SK-N-SH (cell line): ENCODE measurements around the gene AFAP1. TPM values are rescaled to one million over a fixed set of nuclear protein-coding genes. Genes with fewer than 3 reads are reported as not detected.

Experiments used
- CTCF ChIA-PET: fragments of 300-600, 350-600 bp; formaldehyde crosslinking; extraction: SDS; loops from one replicate; lab custom pipeline; 2021; lab: Yijun Ruan, JAX
- POLR2A ChIA-PET: fragments of 350-600 bp; sonication (Branson Sonifier 250); formaldehyde crosslinking; extraction: SDS; loops from one replicate; lab custom pipeline; 2020; ENCODE audit warnings: antibody characterized with exemption, inconsistent platforms; lab: Yijun Ruan, JAX
- DNase-seq: peaks from one replicate; pipeline ENCODE4 v3.0.0; 2012
- H2AFZ ChIP-seq: fragments of 200-600 bp; sonication (generic); 2 replicates; pipeline ENCODE4 v1.8.1; 2016; ENCODE audit warnings: antibody characterized with exemption, mild to moderate bottlenecking, low read depth
- H3F3A ChIP-seq: fragments of 200-600 bp; sonication (generic); replicated peaks from 2 replicates; pipeline ENCODE3; 2016; ENCODE audit warnings: antibody characterized with exemption, mild to moderate bottlenecking; ENCODE audit not compliant: insufficient read depth
- H3K27ac ChIP-seq, 2 experiments: fragments of 200-500 bp in 1 of 2; fragments of 200-600 bp in 1 of 2; sonication (Bioruptor generic) in 1 of 2; sonication (generic), shearing (Covaris generic) in 1 of 2; 2 replicates each; pipeline versions ENCODE4 v1.5.1 to v1.6.1; 2014 to 2016; ENCODE audit warnings: low read depth in 2 of 2, inconsistent platforms in 1 of 2, low read length in 1 of 2, mild to moderate bottlenecking in 1 of 2, mixed read lengths in 1 of 2
- H3K27me3 ChIP-seq: fragments of 200-600 bp; sonication (generic), shearing (Covaris generic); 2 replicates; pipeline ENCODE4 v1.6.1; 2016; ENCODE audit warnings: mixed run types; ENCODE audit not compliant: insufficient read depth
- H3K36me3 ChIP-seq, 2 experiments: fragments of 200-500 bp in 1 of 2; fragments of 200-600 bp in 1 of 2; sonication (Bioruptor generic) in 1 of 2; sonication (generic) in 1 of 2; replicated peaks in 1 of 2; 2 replicates each; pipeline versions ENCODE3 to v1.5.1; 2014 to 2016; ENCODE audit warnings: low read length in 1 of 2, mild to moderate bottlenecking in 1 of 2; ENCODE audit not compliant: insufficient read depth in 2 of 2, control insufficient read depth in 1 of 2
- H3K4me1 ChIP-seq, 2 experiments: fragments of 200-500 bp in 1 of 2; fragments of 200-600 bp in 1 of 2; sonication (Bioruptor generic) in 1 of 2; sonication (generic), shearing (Covaris generic) in 1 of 2; 2 replicates each; pipeline versions ENCODE4 v1.5.1 to v1.6.1; 2014 to 2016; ENCODE audit warnings: low read depth in 1 of 2, low read length in 1 of 2, mixed run types in 1 of 2; ENCODE audit not compliant: insufficient read depth in 2 of 2, control insufficient read depth in 1 of 2
- H3K4me2 ChIP-seq: fragments of 200-600 bp; sonication (generic), shearing (Covaris generic); 2 replicates; pipeline ENCODE4 v1.6.1; 2017; ENCODE audit warnings: mixed run types
- H3K4me3 ChIP-seq, 2 experiments: fragments of 200-500 bp in 1 of 2; fragments of 200-600 bp in 1 of 2; sonication (Bioruptor generic) in 1 of 2; sonication (generic), shearing (Covaris generic) in 1 of 2; 2 replicates each; pipeline versions ENCODE4 v1.5.1 to v1.8.1; 2014 to 2016; ENCODE audit warnings: low read depth in 2 of 2, inconsistent platforms in 1 of 2, low read length in 1 of 2, mild to moderate bottlenecking in 1 of 2, mixed read lengths in 1 of 2, moderate library complexity in 1 of 2
- H3K79me2 ChIP-seq: fragments of 200-600 bp; sonication (generic); 2 replicates; pipeline ENCODE4 v1.8.1; 2017; ENCODE audit warnings: mild to moderate bottlenecking; ENCODE audit not compliant: insufficient read depth
- H3K9ac ChIP-seq: fragments of 200-600 bp; sonication (generic); 2 replicates; pipeline ENCODE4 v1.6.1; 2017; ENCODE audit warnings: mixed run types
- H3K9me2 ChIP-seq: fragments of 200-600 bp; sonication (generic); 2 replicates; pipeline ENCODE4 v1.6.1; 2017; ENCODE audit warnings: mixed run types
- H3K9me3 ChIP-seq: fragments of 200-600 bp; sonication (generic); 2 replicates; pipeline ENCODE4 v1.6.1; 2017; ENCODE audit warnings: mixed run types, mild to moderate bottlenecking, moderate library complexity
- H4K20me1 ChIP-seq: fragments of 200-600 bp; sonication (generic); 2 replicates; pipeline ENCODE4 v1.6.1; 2017; ENCODE audit warnings: mild to moderate bottlenecking, mixed run types; ENCODE audit not compliant: insufficient read depth
- CHD2 ChIP-seq: fragments of 150-350 bp; IDR thresholded peaks from 2 replicates; pipeline ENCODE4 v1.6.1; 2018; ENCODE audit warnings: low read length; ENCODE audit not compliant: partially characterized antibody
- ELF1 ChIP-seq: IDR thresholded peaks from 2 replicates; pipeline ENCODE4 v1.4.0; 2012
- EP300 ChIP-seq, 2 experiments: IDR thresholded peaks; 2 replicates each; pipeline versions ENCODE4 v1.4.0 to v1.6.1; 2012; ENCODE audit warnings: borderline replicate concordance in 1 of 2, low read depth in 1 of 2, low read length in 1 of 2
- EZH2phosphoT487 ChIP-seq: fragments of 200-600 bp; sonication (generic); IDR thresholded peaks from 2 replicates; pipeline ENCODE4 v1.6.1; 2017; ENCODE audit warnings: low read depth, mixed run types, mild to moderate bottlenecking, antibody characterized with exemption, moderate library complexity, borderline replicate concordance
- FOXJ3 ChIP-seq: sonication (generic); formaldehyde crosslinking; IDR thresholded peaks from 2 replicates; pipeline ENCODE4 v1.5.1; 2020; ENCODE audit warnings: mild to moderate bottlenecking, missing genetic modification reagents
- FOXM1 ChIP-seq: IDR thresholded peaks from 2 replicates; pipeline ENCODE4 v1.4.0; 2012; ENCODE audit warnings: low read depth, mild to moderate bottlenecking
- GABPA ChIP-seq: IDR thresholded peaks from 2 replicates; pipeline ENCODE4 v1.4.0; 2012; ENCODE audit warnings: low read depth, mild to moderate bottlenecking
- JUND ChIP-seq: IDR thresholded peaks from 2 replicates; pipeline ENCODE4 v1.4.0; 2012
- MAX ChIP-seq: IDR thresholded peaks from 2 replicates; pipeline ENCODE4 v1.4.0; 2012; ENCODE audit warnings: low read depth
- MXI1 ChIP-seq: IDR thresholded peaks from 2 replicates; pipeline ENCODE4 v1.6.1; 2012; ENCODE audit warnings: mild to moderate bottlenecking, low read depth, low read length, improper control_type of control experiment
- NFIC ChIP-seq: IDR thresholded peaks from 2 replicates; pipeline ENCODE4 v1.4.0; 2012; ENCODE audit warnings: borderline replicate concordance
- POLR2AphosphoS5 ChIP-seq: IDR thresholded peaks from 2 replicates; pipeline ENCODE4 v1.6.1; 2012; ENCODE audit warnings: low read depth, low read length
- RAD21 ChIP-seq: IDR thresholded peaks from 2 replicates; pipeline ENCODE4 v1.6.1; 2012; ENCODE audit warnings: mild to moderate bottlenecking, low read length
- RFX5 ChIP-seq: IDR thresholded peaks from 2 replicates; pipeline ENCODE4 v1.6.1; 2012; ENCODE audit warnings: mild to moderate bottlenecking, improper control_type of control experiment, low read length
- SMC3 ChIP-seq: IDR thresholded peaks from 2 replicates; pipeline ENCODE4 v1.6.1; 2012; ENCODE audit warnings: low read depth, low read length, improper control_type of control experiment
- TAF1 ChIP-seq: IDR thresholded peaks from 2 replicates; pipeline ENCODE4 v1.6.1; 2012; ENCODE audit warnings: low read depth, mild to moderate bottlenecking, low read length, moderate library complexity, borderline replicate concordance
- TCF12 ChIP-seq: IDR thresholded peaks from 2 replicates; pipeline ENCODE4 v1.4.0; 2012
- WGBS: methylation state at CpG from one replicate; pipeline ENCODE4 v1.1.6; 2017; ENCODE audit warnings: low lambda C conversion rate; 5-methylcytosine and 5-hydroxymethylcytosine counted together
- polyA plus RNA-seq, 3 experiments: library from polyadenylated mRNA; depleted of rRNA; stranded (reverse); fragments of >200 nt; gene quantifications; 2 replicates each; pipeline ENCODE4 v1.2.3, GENCODE V29; 2012
- TF ChIP-seq, protein P1 (sequence below): fragments of 200-600 bp; sonication (generic); IDR thresholded peaks from 2 replicates; pipeline ENCODE4 v1.6.1; 2017; ENCODE audit warnings: antibody characterized with exemption, mild to moderate bottlenecking, moderate library complexity
- TF ChIP-seq, protein P2 (sequence below): IDR thresholded peaks from 2 replicates; pipeline ENCODE4 v1.4.0; 2012; ENCODE audit warnings: low read depth, borderline replicate concordance

Gene AFAP1
- polyA plus RNA-seq, 1 of the 3 experiments (the other 2 are of a cell fraction): 67.9 TPM

DNA sequence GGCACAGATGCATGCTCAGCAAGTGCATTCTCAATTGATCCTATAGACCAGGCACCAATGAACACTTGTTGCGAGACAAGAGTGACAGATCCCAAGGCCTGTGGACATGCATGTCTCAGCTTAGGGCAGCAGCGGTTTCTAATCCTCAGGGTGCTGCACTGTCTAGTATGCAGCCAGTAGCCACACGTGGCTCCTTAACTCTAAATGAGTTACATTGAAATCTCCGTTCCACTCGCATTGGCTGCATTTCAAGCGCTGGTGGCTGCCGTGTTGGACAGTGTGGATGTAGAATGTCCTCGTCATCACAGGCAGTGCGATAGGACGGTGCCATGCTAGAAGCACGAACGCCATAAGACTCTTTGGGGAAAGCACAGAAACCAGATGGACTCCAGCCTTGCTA, 24.0 kb upstream of the AFAP1 start (continued):
- TF ChIP-seq FOXM1 (no peak), MXI1 (no peak), MAX (no peak), POLR2AphosphoS5 (no peak), SMC3 (no peak), ELF1 (no peak)
- TF ChIP-seq, protein P1, sequence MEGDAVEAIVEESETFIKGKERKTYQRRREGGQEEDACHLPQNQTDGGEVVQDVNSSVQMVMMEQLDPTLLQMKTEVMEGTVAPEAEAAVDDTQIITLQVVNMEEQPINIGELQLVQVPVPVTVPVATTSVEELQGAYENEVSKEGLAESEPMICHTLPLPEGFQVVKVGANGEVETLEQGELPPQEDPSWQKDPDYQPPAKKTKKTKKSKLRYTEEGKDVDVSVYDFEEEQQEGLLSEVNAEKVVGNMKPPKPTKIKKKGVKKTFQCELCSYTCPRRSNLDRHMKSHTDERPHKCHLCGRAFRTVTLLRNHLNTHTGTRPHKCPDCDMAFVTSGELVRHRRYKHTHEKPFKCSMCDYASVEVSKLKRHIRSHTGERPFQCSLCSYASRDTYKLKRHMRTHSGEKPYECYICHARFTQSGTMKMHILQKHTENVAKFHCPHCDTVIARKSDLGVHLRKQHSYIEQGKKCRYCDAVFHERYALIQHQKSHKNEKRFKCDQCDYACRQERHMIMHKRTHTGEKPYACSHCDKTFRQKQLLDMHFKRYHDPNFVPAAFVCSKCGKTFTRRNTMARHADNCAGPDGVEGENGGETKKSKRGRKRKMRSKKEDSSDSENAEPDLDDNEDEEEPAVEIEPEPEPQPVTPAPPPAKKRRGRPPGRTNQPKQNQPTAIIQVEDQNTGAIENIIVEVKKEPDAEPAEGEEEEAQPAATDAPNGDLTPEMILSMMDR: no peak

DNA sequence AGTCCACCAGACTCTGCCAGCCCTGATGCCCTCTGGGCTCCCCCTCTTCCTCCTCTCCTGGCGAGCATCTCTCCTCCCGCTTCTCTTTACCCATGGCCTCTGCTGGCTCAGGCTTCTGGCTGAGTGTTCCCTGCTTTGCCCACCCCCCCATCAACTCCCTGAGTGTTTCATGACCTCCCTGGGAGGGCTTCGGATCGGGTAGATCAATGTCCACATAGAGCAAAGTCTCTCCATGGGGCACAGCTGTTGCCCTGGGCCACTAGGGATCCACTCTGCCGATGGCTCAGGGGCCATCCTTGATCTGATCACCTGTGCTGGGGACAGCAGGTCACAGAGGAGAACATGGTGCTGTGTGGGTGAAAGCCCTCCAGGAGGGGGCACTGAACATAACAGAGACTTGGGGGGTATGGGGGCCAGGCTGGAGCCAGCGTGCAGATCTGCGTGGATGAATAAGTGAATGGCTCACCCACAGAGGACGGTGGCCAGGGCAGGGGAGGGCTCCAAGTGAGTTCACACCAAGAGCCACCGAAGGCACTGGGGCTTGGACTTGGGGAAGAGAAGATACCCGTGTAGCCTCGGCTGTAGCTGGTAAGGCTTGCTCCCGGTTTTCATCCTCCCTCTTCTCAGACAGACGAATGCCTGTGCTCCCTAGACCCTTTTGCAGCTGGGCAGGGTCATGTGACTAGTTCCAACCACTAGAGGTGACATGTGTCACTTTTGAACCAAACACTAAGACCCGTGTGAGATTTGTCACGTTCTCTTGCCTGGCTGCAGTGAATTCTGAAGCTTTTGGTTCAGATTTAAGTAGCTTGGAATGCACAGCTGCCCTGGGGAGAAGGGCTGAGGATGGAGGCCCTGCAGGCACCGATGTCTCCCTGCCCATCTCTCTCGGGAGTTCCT, 23.2 kb upstream of the AFAP1 start:
- H2AFZ ChIP-seq: no peak overlapping the region

More for the DNA sequence above, 23.2 kb upstream of the AFAP1 start:
- H3K4me2 ChIP-seq: no peak overlapping the region
- H3K9ac ChIP-seq: no peak overlapping the region
- no peaks in the 10 kb centered on the region for H3K36me3 ChIP-seq
- TF ChIP-seq FOXM1 (no peak), MXI1 (no peak), GABPA (no peak), NFIC (no peak), CHD2 (no peak), EZH2phosphoT487 (no peak), POLR2AphosphoS5 (no peak), ELF1 (no peak), EP300 (IDR thresholded peaks at IDR 0.05; ENCODE audit: borderline replicate concordance in 1 of 2, low read depth in 1 of 2, low read length in 1 of 2) (no peak), JUND (no peak), RFX5 (no peak), RAD21 (no peak), FOXJ3 (CRISPR knock-in tag) (no peak), TCF12 (no peak), SMC3 (no peak), TAF1 (no peak)
- TF ChIP-seq, protein P2, sequence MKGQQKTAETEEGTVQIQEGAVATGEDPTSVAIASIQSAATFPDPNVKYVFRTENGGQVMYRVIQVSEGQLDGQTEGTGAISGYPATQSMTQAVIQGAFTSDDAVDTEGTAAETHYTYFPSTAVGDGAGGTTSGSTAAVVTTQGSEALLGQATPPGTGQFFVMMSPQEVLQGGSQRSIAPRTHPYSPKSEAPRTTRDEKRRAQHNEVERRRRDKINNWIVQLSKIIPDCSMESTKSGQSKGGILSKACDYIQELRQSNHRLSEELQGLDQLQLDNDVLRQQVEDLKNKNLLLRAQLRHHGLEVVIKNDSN: no peak
- DNase-seq: no peak
- no peaks in the 10 kb centered on the region for H3K27me3 ChIP-seq
- peaks cover 2% of the 10 kb centered on the region; the same call in 1 of the 2 replicates for H3K79me2 ChIP-seq
- H3K27ac ChIP-seq: no peak overlapping the region
- H3F3A ChIP-seq: peaks cover 27% of the 10 kb centered on the region
- H3K4me3 ChIP-seq: no peak overlapping the region
- peaks cover 14 to 35% of the 10 kb centered on the region in 2 experiments; a peak in 3 of 4 replicates for H3K4me1 ChIP-seq
- ChIA-PET POLR2A (no interaction called here), CTCF (interaction anchor here (0.8 to 1.2 kb wide), 3 partner anchors 23 to 161 kb away, joined by 3 to 4 read pairs (median 3); partner anchors contain the start of gene AFAP1)
- 93% methylated on average over 15 of the region's 17 CpGs for WGBS
- no peaks in the 10 kb centered on the region for H4K20me1 ChIP-seq
- H3K9me3 ChIP-seq: no peaks in the 10 kb centered on the region
- H3K9me2 ChIP-seq: no peaks in the 10 kb centered on the region
